Naive thymus-derived CD8-positive, alpha-beta T cell (primary cell): ENCODE results near the gene NRXN3. TPM values are rescaled to one million over a fixed set of nuclear protein-coding genes. Genes with fewer than 3 reads are reported as not detected.

Experiments used
- ATAC-seq, 2 donors: fragments of 150-1000 bp; cut with Tn5 transposase in 1 of 2; sonication (Bioruptor Pico), chemical (Tn5 transposase) in 1 of 2; 1 replicate in 1 of 2; 2 replicates in 1 of 2; pipeline ENCODE4 v1.10.0; 2021; ENCODE audit warnings: mild to moderate bottlenecking in 2 of 2, moderate library complexity in 2 of 2
- POLR2A ChIA-PET: fragments of 350-600 bp; sonication (Branson Sonifier 250); formaldehyde crosslinking; loops from one replicate; lab custom pipeline; 2021; ENCODE audit warnings: antibody characterized with exemption; lab: Charles Lee
- DNase-seq, 10 donors: peaks; one replicate each; pipeline versions ENCODE4 v3.0.0 to v3.0.0-alpha.2; 2020 to 2022
- H3K27ac Mint-ChIP-seq, 10 donors: one replicate each; pipeline ENCODE4 v1.8.0; 2020 to 2022; ENCODE audit warnings: mild to moderate bottlenecking in 10 of 10, mixed read lengths in 10 of 10, moderate library complexity in 4 of 10, inconsistent platforms in 1 of 10
- H3K27me3 Mint-ChIP-seq, 5 donors: one replicate each; pipeline ENCODE4 v1.8.0; 2021 to 2022; ENCODE audit warnings: mixed read lengths in 5 of 5
- H3K36me3 Mint-ChIP-seq, 3 donors: one replicate each; pipeline ENCODE4 v1.8.0; 2020 to 2022; ENCODE audit warnings: mixed read lengths in 3 of 3, mild to moderate bottlenecking in 2 of 3, inconsistent platforms in 1 of 3
- H3K4me1 Mint-ChIP-seq, 4 donors: one replicate each; pipeline ENCODE4 v1.8.0; 2021 to 2022; ENCODE audit warnings: mixed read lengths in 4 of 4
- H3K4me3 Mint-ChIP-seq, 10 donors: one replicate each; pipeline ENCODE4 v1.8.0; 2020 to 2022; ENCODE audit warnings: mild to moderate bottlenecking in 10 of 10, mixed read lengths in 10 of 10, moderate library complexity in 6 of 10, inconsistent platforms in 1 of 10
- H3K9me3 Mint-ChIP-seq, 9 donors: one replicate each; pipeline ENCODE4 v1.8.0; 2020 to 2022; ENCODE audit warnings: mixed read lengths in 9 of 9, mild to moderate bottlenecking in 3 of 9, inconsistent platforms in 1 of 9, moderate library complexity in 1 of 9
- polyA plus RNA-seq, 3 donors: library from polyadenylated mRNA; unstranded; fragments of 300-500 nt; fragmentation: Illumina TruSeq; gene quantifications; one replicate each; pipeline ENCODE4 v1.2.3, GENCODE V29; 2021
- total RNA-seq, 8 experiments: library from RNA in 2 of 8; stranded (reverse) in 2 of 8; gene quantifications; one replicate each; pipeline ENCODE4 v1.2.3 and lab custom pipeline; 2021 to 2026

Gene NRXN3
- total and polyA plus RNA-seq, 5 experiments from 2014 or later = not detected

DNA sequence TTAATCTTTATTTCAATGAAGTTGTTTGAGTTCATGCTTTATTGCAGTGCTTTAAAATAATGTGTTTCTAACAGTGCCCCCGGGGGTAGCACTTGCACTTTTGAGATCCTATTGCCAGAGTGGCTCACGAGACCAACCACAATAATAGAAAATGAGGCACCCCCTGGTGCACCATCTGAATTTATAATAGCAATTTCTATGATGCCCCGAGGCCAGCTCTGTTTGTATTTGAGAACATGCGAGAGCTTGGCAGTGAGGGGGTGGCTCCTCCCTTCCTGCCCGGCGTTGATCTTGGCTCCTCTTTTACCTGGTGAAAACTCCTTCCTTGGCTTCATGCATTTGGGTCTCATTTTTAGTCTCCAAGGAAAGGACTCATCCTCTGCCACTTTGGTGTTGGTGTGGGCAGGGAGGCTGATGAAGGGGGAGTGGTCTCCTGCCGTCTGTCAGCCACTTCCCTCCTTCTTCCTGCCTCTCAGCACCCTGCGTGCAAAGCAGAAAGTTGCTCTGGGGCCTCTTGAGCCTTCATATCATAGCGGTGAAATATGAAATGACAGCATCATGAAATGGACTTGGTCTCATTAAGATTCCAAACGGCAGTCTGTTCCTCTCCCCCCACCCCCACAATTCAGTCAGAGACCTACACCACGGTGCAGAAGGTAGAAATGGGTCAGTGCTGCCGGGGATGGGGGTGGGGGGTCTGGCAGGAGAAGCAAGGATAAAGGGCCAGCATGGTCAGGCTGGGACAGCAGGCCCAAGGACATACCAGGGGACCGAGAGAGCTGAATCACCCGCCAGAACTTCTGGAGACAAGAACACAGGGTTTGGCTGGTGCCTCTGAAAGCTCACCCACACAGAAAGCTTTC, 17.7 kb upstream of the NRXN3 start:
- ATAC-seq (no peak), DNase-seq (no peak)
- POLR2A ChIA-PET = no interaction called here
- H3K9me3 Mint-ChIP-seq = peaks cover 0 to 11% (median 0%) of the 10 kb centered on the region in 9 donors
- no peak overlapping the region for H3K27ac Mint-ChIP-seq
- no peaks in the 10 kb centered on the region for H3K36me3 Mint-ChIP-seq
- H3K4me3 Mint-ChIP-seq = no peak overlapping the region
- peaks cover 5 to 56% (median 29%) of the 10 kb centered on the region in 5 donors for H3K27me3 Mint-ChIP-seq
- H3K4me1 Mint-ChIP-seq = peaks cover 0 to 2% (median 0%) of the 10 kb centered on the region in 4 donors

DNA sequence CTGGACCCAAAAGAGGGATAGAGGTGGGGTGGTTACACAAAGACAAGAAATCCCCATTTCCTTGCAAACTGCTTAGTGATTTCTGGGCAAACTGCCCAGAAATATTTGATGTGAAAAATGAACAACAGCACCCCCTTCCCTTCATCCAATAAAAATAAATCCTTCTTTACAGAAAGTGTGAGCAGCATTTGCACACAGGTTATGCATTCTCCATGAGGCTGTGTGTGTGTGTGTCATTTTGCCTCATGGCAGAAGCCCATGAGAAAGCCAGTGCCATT, 17.2 kb upstream of the NRXN3 start:
- ATAC-seq = no peak
- Mint-ChIP-seq H3K27ac (no peak overlapping the region), H3K4me1 (peaks cover 0 to 2% (median 0%) of the 10 kb centered on the region in 4 donors), H3K9me3 (peaks cover 0 to 11% (median 0%) of the 10 kb centered on the region in 9 donors), H3K36me3 (no peaks in the 10 kb centered on the region), H3K27me3 (peaks cover 5 to 50% (median 27%) of the 10 kb centered on the region in 5 donors), H3K4me3 (no peak overlapping the region)
- DNase-seq = no peak
- POLR2A ChIA-PET = no interaction called here

DNA sequence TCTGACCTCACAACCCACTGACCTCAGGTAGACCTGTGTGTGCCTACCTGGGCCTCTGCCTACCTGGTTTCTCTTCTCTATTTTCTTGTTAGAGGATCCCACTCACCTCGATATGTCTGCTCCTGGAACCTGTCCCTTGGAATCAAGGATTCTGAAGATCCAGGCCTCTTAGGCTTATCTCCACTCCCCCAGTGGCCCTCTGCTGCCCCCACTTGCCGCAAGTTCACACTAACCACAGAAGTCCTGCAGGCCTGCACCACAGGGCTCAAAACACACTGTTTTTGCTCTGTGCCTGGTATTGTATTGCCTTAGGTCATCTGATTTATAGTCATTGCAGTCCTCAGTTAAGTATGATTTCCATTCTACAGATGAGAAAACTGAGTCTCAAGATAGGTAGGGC, 15.3 kb upstream of the NRXN3 start:
- no peak for DNase-seq
- Mint-ChIP-seq H3K4me3 (no peak overlapping the region), H3K27ac (no peak overlapping the region), H3K4me1 (peaks cover 0 to 2% (median 0%) of the 10 kb centered on the region in 4 donors), H3K9me3 (peaks cover 0 to 11% (median 0%) of the 10 kb centered on the region in 9 donors), H3K27me3 (peaks cover 6 to 41% (median 20%) of the 10 kb centered on the region in 5 donors), H3K36me3 (no peaks in the 10 kb centered on the region)
- POLR2A ChIA-PET = no interaction called here
- no peak for ATAC-seq

DNA sequence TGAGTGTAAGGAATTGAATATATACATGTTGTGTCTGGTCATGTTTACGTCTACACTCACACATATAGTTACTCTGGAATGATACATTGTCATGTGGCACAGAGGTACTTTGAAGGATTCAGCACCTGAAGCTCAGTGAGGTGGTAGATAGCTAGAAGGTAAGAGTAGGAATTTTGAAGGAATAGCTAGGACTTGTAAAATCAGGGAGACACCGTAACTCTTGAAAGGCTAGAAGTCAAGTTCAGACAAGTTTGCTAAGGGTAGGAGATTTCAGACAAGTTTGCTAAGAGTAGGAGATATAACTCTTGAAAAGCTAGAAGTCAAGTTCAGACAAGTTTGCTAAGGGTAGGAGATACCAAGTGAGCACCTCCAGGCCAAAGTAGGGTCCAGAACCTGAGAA, 14.0 kb upstream of the NRXN3 start:
- DNase-seq = no peak
- Mint-ChIP-seq H3K9me3 (no peaks in the 10 kb centered on the region), H3K4me1 (peaks cover 0 to 2% (median 0%) of the 10 kb centered on the region in 4 donors), H3K27me3 (peaks cover 8 to 40% (median 21%) of the 10 kb centered on the region in 5 donors), H3K4me3 (no peak overlapping the region), H3K27ac (no peak overlapping the region), H3K36me3 (no peaks in the 10 kb centered on the region)
- no peak for ATAC-seq
- POLR2A ChIA-PET = no interaction called here

DNA sequence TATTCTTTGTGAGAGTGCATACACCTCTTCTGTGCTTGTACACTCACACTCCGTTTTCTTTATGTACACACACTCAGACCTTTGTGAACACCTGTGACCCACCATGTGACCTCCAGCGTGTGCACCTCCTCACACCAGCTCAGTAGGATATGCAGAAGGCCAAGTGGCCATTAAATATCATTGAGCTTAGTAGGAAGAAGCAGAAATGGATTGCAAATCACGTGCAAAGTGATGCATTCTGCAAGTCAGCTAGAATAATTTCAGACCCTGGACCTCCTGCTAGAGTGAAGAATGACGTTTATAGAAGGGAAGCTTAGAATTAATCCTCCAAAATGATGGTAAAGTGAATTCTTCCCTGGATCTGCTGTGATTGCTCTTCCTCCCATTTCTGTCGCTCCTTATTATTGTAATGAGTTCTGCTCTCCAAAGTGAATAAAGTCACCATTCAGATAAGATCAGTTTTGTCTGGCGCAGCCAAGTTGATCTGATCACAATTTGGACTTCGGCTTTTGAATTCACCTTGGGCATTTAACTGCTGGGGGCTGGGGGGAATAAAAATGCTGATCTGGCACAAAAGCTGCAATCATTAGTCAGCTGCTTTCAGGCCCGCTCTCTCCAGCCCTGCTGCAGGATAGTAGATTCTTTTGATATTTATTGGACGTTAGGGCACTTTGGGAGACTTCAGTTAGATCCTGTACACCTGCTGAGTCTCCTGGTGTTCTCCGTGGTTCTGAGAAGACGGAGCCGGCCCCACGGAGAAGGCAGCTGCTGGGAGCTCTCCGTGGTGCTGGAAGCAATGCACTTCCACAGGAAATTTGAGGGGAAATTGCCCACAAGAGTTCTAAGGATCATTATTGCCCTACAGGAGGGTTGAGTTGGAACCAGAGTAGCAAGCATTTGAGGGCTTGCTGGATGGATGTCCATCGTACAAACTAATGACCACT, 12.4 kb upstream of the NRXN3 start:
- POLR2A ChIA-PET = no interaction called here
- H3K9me3 Mint-ChIP-seq = no peaks in the 10 kb centered on the region
- no peak overlapping the region for H3K4me3 Mint-ChIP-seq
- H3K4me1 Mint-ChIP-seq = peaks cover 0 to 2% (median 0%) of the 10 kb centered on the region in 4 donors
- DNase-seq = no peak
- ATAC-seq = no peak
- peaks cover 15 to 56% (median 26%) of the 10 kb centered on the region in 5 donors for H3K27me3 Mint-ChIP-seq
- H3K36me3 Mint-ChIP-seq = no peaks in the 10 kb centered on the region
- H3K27ac Mint-ChIP-seq = peak overlapping the region in 1 of 10 donors; percentile 57

DNA sequence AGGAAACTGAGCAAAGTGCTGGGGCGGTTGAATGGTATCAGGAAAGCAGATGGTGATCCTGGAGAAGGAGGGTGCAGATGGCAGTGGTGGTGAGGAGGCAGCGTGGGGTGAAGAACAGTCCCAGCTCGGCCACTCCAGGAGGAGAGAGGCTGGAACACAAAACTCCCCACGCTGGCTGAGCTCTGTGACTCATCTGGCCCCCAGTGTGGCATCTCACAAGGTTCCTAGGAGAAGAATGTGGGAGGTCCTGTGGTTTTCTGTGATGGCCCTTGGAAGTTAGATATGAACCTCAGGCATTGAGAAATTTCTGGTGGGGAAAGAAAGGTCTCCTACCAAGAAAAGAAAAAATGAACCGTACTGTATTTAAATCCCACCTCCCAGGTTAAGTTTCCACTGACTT, 8.0 kb upstream of the NRXN3 start:
- H3K27me3 Mint-ChIP-seq = peaks cover 14 to 56% (median 28%) of the 10 kb centered on the region in 5 donors
- no peaks in the 10 kb centered on the region for H3K4me1 Mint-ChIP-seq
- no peak overlapping the region for H3K4me3 Mint-ChIP-seq
- no peak overlapping the region for H3K27ac Mint-ChIP-seq
- H3K9me3 Mint-ChIP-seq = no peaks in the 10 kb centered on the region
- H3K36me3 Mint-ChIP-seq = no peaks in the 10 kb centered on the region
- no peak for ATAC-seq
- no peak for DNase-seq
- POLR2A ChIA-PET = no interaction called here

DNA sequence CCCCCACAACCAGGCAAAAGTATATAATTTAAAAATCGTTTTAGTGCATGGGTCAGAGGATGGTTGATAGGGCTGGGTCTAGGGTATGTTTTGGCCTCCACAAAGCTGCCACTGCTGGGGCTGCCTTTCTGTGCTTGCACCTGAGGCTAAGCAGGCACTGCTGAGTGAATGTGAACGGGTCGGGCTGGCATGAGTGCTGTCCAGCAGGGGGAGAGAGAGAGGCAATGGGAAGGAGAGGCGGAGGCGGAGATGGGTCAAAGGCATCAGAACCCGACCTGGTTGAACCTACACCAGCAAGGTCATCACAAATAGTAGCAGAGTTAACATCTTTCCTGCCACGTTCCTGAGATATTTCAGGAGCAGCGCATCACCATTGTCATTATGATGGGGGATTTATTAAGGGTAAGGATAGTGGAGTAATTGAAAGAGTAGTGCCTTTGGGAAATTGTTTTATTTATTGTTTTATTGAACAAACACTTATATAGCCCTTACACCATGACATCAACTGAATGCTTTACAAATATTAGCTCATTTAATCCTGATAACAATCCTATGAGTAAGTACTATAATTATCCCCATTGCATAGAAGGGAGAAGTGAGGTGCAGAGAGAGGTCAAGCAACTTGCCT, 5.8 kb upstream of the NRXN3 start:
- POLR2A ChIA-PET = no interaction called here
- Mint-ChIP-seq H3K4me1 (no peaks in the 10 kb centered on the region), H3K4me3 (no peak overlapping the region), H3K27me3 (peaks cover 12 to 64% (median 28%) of the 10 kb centered on the region in 5 donors), H3K36me3 (no peaks in the 10 kb centered on the region), H3K27ac (no peak overlapping the region), H3K9me3 (no peaks in the 10 kb centered on the region)
- no peak for ATAC-seq
- DNase-seq = no peak

DNA sequence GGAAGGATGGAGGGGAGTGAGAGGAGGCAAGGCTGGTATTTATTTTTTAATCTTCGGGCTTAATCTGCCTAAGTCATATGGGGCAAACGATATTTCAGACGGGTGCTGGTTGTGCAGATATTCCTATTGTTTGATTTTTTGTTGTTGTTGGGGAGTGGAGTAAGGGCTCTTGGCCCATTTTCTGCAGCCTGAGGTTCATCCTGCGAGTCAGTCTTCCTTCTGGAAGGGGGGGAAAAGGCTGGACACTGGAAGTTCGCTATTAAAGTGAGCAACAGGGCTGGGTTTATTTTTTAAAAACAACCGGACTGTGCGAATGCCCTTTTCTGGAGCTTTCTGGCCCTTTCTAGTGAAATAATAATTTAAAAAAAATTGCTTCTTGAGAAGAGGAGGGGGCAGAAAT, 2.3 kb downstream of the NRXN3 start:
- peaks cover 0 to 12% (median 2%) of the 10 kb centered on the region in 9 donors for H3K9me3 Mint-ChIP-seq
- H3K27ac Mint-ChIP-seq = no peak overlapping the region
- H3K4me3 Mint-ChIP-seq = no peak overlapping the region
- POLR2A ChIA-PET = no interaction called here
- H3K36me3 Mint-ChIP-seq = no peaks in the 10 kb centered on the region
- DNase-seq = no peak
- peaks cover 9 to 52% (median 10%) of the 10 kb centered on the region in 5 donors for H3K27me3 Mint-ChIP-seq
- ATAC-seq = no peak
- H3K4me1 Mint-ChIP-seq = peaks cover 0 to 5% (median 0%) of the 10 kb centered on the region in 4 donors

DNA sequence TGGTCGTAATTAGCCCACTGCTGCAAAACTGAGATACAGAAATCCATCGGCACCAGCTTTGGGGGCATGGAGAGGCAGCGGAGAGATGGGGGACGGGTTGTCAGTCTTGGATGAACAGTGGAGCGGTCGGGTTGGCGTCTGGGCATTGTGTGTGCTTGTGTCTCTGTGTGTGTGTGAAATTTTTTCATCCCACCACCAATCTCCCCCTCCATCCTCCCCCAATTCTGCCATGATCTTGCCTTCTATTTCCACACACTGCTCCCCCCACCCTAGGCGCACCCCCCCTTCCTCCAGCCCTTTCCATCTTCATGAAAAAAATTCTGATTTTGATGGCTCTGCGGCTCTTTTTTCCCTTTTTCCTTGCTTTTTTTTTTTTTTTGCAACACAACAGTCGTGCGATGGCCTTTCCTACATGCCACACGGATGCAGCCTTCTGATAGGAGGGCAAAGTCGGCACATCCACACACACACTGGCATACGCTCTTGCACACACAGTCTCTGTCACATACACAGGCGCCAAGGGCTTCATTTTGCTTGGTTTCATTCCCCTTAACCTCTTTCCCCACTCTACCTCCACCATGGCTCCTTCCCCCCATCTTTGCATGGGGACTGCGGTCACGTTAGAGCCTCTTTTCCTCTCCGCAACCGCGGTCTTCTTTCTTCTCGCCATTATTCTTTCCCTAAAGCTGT, 3.3 kb downstream of the NRXN3 start:
- Mint-ChIP-seq H3K4me1 (peaks cover 0 to 5% (median 0%) of the 10 kb centered on the region in 4 donors), H3K36me3 (no peaks in the 10 kb centered on the region), H3K27ac (peak overlapping the region in 1 of 10 donors; percentile 54), H3K9me3 (peaks cover 0 to 12% (median 2%) of the 10 kb centered on the region in 9 donors), H3K4me3 (no peak overlapping the region), H3K27me3 (peaks cover 7 to 52% (median 10%) of the 10 kb centered on the region in 5 donors)
- POLR2A ChIA-PET = no interaction called here
- ATAC-seq = no peak
- DNase-seq = no peak

DNA sequence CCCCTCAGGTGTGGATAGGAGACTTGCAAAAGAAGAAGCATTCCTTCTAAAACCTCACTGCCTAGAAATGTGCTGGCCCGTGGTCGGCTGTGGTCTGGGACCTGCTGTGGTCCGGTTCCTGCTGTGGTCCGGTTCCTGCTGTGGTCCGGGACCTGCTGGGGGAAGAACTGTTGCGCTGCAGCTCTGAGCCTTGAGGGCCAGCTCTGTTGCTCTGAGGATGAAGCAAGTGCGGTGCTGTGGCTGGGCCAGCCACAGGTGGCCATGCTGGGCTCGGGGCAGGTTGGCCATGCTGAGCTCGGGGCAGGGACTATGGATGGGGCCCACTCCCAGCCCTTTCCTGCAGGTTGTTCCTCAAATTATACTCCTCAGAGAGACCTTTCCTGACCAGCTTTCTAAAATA, 5.2 kb downstream of the NRXN3 start:
- no peak for DNase-seq
- peaks cover 0 to 12% (median 2%) of the 10 kb centered on the region in 9 donors for H3K9me3 Mint-ChIP-seq

DNA sequence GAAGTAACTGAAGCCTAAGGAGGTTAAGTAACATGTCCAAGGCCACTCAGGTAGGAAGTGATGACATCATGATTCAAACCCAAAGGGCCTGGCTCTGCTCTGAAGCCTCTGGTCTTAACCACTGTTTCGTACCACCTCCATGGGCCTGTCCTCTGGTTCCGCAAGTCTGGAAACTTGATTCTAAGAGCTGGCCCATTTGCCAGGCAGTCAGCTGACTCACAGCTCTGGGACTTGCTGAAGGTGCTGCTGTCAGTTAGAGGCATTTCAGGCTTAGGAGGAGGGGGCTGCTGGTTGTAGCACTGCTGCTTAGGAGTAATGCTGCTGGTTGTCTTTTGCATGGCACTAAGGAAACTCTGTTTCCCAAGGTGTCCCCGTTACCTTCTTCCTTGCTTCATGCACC, 7.9 kb downstream of the NRXN3 start:
- no peak for ATAC-seq
- peaks cover 6 to 32% (median 8%) of the 10 kb centered on the region in 5 donors for H3K27me3 Mint-ChIP-seq
- POLR2A ChIA-PET = no interaction called here
- H3K4me3 Mint-ChIP-seq = no peak overlapping the region
- H3K36me3 Mint-ChIP-seq = no peaks in the 10 kb centered on the region
- H3K9me3 Mint-ChIP-seq = peaks cover 0 to 12% (median 2%) of the 10 kb centered on the region in 9 donors
- peaks cover 0 to 5% (median 0%) of the 10 kb centered on the region in 4 donors for H3K4me1 Mint-ChIP-seq
- no peak overlapping the region for H3K27ac Mint-ChIP-seq
- no peak for DNase-seq

More for the DNA sequence above, 5.2 kb downstream of the NRXN3 start:
- H3K4me1 Mint-ChIP-seq = peaks cover 0 to 5% (median 0%) of the 10 kb centered on the region in 4 donors
- POLR2A ChIA-PET = no interaction called here
- no peak overlapping the region for H3K27ac Mint-ChIP-seq
- no peak for ATAC-seq
- H3K27me3 Mint-ChIP-seq = peaks cover 7 to 52% (median 11%) of the 10 kb centered on the region in 5 donors
- no peak overlapping the region for H3K4me3 Mint-ChIP-seq
- H3K36me3 Mint-ChIP-seq = no peaks in the 10 kb centered on the region

DNA sequence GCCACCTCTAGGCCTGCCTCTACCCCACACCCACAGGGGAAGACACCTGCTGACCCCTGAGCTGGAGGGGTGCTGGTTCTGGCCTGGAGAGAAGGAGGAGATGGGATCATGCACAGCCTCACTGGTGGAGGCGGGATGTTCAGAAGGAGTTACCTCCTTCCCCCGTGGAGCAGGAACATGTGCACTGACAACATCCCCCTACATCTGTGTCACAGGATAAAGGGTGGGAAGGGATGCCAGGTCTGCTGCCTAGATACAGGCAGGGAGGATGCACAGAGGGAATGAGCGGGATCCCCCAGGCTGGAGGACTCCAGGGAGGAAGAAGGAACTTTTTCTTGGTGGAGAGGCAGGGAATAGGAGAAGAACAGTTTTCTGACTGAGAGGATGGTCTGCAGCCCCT, 8.8 kb downstream of the NRXN3 start:
- Mint-ChIP-seq H3K4me3 (no peak overlapping the region), H3K4me1 (peaks cover 0 to 3% (median 0%) of the 10 kb centered on the region in 4 donors), H3K9me3 (peaks cover 0 to 4% (median 0%) of the 10 kb centered on the region in 9 donors), H3K27me3 (peaks cover 6 to 32% (median 8%) of the 10 kb centered on the region in 5 donors), H3K27ac (no peak overlapping the region), H3K36me3 (no peaks in the 10 kb centered on the region)
- ATAC-seq (no peak), DNase-seq (no peak)
- POLR2A ChIA-PET = no interaction called here
